SU-DHL-6 (cell line): Measurements from ENCODE around the gene CEACAM1.
"Not testable (repeated sequence)": the region's sequence is repeated elsewhere in the genome, so short reads cannot be mapped to it uniquely, and the experiment has no call there.

ENCODE experiments used
- H2AFZ ChIP-seq: fragments of 200-600 bp; sonication (generic); 2 replicates; pipeline ENCODE4 v1.6.1; 2014; ENCODE audit warnings: low read depth, mild to moderate bottlenecking, moderate library complexity, mixed read lengths, antibody characterized with exemption, low read length; ENCODE audit not compliant: severe bottlenecking
- H3F3A ChIP-seq: fragments of 200-600 bp; shearing (Covaris generic); 2 replicates; pipeline ENCODE4 v1.6.0; 2016; ENCODE audit warnings: antibody characterized with exemption, mild to moderate bottlenecking; ENCODE audit not compliant: insufficient read depth
- H3K27ac ChIP-seq: fragments of 200-600 bp; sonication (generic); 2 replicates; pipeline ENCODE4 v1.5.1; 2016; ENCODE audit warnings: low read depth, mild to moderate bottlenecking, low read length, moderate library complexity, mixed read lengths
- H3K27me3 ChIP-seq: fragments of 200-600 bp; sonication (generic), shearing (Covaris generic); 2 replicates; pipeline ENCODE4 v1.6.0; 2014; ENCODE audit warnings: mild to moderate bottlenecking, low read length
- H3K36me3 ChIP-seq: fragments of 200-600 bp; sonication (generic); 2 replicates; pipeline ENCODE4 v1.6.1; 2014; ENCODE audit warnings: mild to moderate bottlenecking, low read length, mixed read lengths
- H3K4me2 ChIP-seq: fragments of 300-600, 200-600 bp; shearing (Covaris generic), sonication (generic); 2 replicates; pipeline ENCODE4 v1.6.0; 2014; ENCODE audit warnings: low read length, low read depth, mild to moderate bottlenecking; ENCODE audit not compliant: poor library complexity, severe bottlenecking
- H3K4me3 ChIP-seq: fragments of 200-600 bp; sonication (generic); 2 replicates; pipeline ENCODE4 v1.5.1; 2014; ENCODE audit warnings: antibody characterized with exemption, low read length, mild to moderate bottlenecking, mixed read lengths; ENCODE audit not compliant: insufficient read depth, poor library complexity, severe bottlenecking
- H3K79me2 ChIP-seq: fragments of 200-600 bp; sonication (generic); 2 replicates; pipeline ENCODE4 v1.6.1; 2014; ENCODE audit warnings: mild to moderate bottlenecking, low read length, moderate library complexity; ENCODE audit not compliant: insufficient read depth
- H3K9ac ChIP-seq: fragments of 200-600 bp; sonication (generic); 2 replicates; pipeline ENCODE4 v1.7.0; 2014; ENCODE audit warnings: mild to moderate bottlenecking, low read length
- H3K9me2 ChIP-seq: fragments of 200-600 bp; sonication (generic); replicated peaks from 2 replicates; pipeline ENCODE4 v1.6.1; 2014; ENCODE audit warnings: low read length; ENCODE audit not compliant: insufficient read depth
- H3K9me3 ChIP-seq: fragments of 200-600 bp; sonication (generic); 2 replicates; pipeline ENCODE4 v1.6.1; 2014; ENCODE audit warnings: low read length, mixed read lengths; ENCODE audit not compliant: insufficient read depth
- H4K20me1 ChIP-seq: fragments of 200-600 bp; sonication (generic); 2 replicates; pipeline ENCODE4 v1.6.1; 2014; ENCODE audit warnings: low read depth, mild to moderate bottlenecking, antibody characterized with exemption, low read length, moderate library complexity, mixed read lengths
- EZH2phosphoT487 ChIP-seq: fragments of 200-600 bp; sonication (generic), shearing (Covaris generic); conservative IDR thresholded peaks from 2 replicates; pipeline ENCODE4 v1.6.1; 2018; ENCODE audit warnings: mild to moderate bottlenecking, antibody characterized with exemption, low read length, moderate library complexity, mixed read lengths
- TF ChIP-seq, protein P1 (sequence below): fragments of 200-600 bp; sonication (generic); IDR thresholded peaks from one replicate; pipeline ENCODE4 v1.5.1; 2017; ENCODE audit warnings: antibody characterized with exemption, mild to moderate bottlenecking, low read length, moderate library complexity; ENCODE audit not compliant: insufficient read depth, poor library complexity, severe bottlenecking

The CEACAM1 gene

DNA sequence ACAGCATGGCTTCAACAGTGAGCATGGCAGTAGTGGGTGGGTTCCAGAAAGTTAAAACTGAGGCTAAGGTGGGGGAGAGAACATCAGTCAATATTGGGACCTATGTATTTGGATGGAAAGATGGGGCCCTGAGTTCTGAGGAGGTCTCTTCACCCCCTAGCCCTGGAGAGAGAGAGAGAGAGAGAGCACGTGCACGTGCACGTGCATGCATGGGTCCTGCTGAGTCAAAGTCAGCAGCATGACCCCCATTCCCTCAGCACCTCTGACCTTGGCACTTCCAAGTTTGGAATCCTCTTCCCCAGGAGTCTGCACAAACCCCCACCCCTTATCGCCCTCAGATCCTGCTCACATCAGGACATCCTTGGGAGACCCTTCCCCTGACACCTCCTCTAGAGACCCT, 32.5 kb upstream of the CEACAM1 start:
- Histone ChIP-seq H3K27me3 (no peaks in the 10 kb centered on the region), H3K36me3 (no peaks in the 10 kb centered on the region), H3F3A (no peaks in the 10 kb centered on the region), H3K9me3 (no peaks in the 10 kb centered on the region), H3K79me2 (no peaks in the 10 kb centered on the region), H3K4me2 (no peak overlapping the region), H4K20me1 (no peaks in the 10 kb centered on the region), H3K27ac (no peak overlapping the region), H3K9ac (no peak overlapping the region), H3K4me3 (no peak overlapping the region), H3K9me2 (no peaks in the 10 kb centered on the region), H2AFZ (no peak overlapping the region)
- TF ChIP-seq, protein P1, sequence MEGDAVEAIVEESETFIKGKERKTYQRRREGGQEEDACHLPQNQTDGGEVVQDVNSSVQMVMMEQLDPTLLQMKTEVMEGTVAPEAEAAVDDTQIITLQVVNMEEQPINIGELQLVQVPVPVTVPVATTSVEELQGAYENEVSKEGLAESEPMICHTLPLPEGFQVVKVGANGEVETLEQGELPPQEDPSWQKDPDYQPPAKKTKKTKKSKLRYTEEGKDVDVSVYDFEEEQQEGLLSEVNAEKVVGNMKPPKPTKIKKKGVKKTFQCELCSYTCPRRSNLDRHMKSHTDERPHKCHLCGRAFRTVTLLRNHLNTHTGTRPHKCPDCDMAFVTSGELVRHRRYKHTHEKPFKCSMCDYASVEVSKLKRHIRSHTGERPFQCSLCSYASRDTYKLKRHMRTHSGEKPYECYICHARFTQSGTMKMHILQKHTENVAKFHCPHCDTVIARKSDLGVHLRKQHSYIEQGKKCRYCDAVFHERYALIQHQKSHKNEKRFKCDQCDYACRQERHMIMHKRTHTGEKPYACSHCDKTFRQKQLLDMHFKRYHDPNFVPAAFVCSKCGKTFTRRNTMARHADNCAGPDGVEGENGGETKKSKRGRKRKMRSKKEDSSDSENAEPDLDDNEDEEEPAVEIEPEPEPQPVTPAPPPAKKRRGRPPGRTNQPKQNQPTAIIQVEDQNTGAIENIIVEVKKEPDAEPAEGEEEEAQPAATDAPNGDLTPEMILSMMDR, result no peak
- TF ChIP-seq EZH2phosphoT487, result no peak

DNA sequence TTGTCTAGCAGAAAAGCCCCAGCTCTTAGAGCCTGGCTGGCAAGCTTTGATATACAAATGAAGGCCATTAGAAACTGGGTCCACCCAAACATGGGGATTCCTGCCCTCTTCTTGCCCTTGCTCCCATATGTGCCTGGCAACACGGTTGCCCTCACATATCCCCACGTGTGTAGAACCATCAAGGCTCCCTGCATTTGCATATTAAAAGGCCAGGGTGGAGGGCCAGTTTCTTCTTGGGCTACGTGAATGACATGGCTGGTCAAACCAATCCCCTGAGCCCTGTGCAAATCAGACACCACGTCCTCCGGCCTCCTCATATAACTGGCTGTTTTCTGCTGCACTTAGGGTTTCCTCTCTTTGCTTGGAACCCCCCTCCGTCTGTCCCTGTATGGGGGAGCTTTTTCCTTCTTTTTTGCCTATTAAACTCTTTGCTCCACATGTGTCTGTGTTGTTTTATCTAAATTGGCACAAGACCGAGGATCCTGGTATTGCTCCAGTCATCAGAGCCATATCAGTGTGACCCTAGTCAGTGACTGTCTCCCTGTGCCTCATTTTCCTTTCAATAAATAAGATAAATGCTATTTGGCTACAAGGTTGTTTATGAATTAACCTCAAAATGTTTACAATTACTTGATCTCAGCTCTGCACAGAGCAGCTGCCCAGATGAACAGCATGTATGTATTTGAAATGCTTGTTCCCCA, 30.3 kb upstream of the CEACAM1 start:
- Histone ChIP-seq H3K9me2 (no peaks in the 10 kb centered on the region), H3F3A (no peaks in the 10 kb centered on the region), H3K4me3 (no peak overlapping the region), H3K36me3 (no peaks in the 10 kb centered on the region), H3K9ac (no peak overlapping the region), H3K27me3 (no peaks in the 10 kb centered on the region), H2AFZ (no peak overlapping the region), H3K79me2 (no peaks in the 10 kb centered on the region), H3K27ac (no peak overlapping the region), H4K20me1 (no peaks in the 10 kb centered on the region), H3K9me3 (no peaks in the 10 kb centered on the region), H3K4me2 (no peak overlapping the region)
- TF ChIP-seq, protein P1, result no peak
- no peak for TF ChIP-seq EZH2phosphoT487

DNA sequence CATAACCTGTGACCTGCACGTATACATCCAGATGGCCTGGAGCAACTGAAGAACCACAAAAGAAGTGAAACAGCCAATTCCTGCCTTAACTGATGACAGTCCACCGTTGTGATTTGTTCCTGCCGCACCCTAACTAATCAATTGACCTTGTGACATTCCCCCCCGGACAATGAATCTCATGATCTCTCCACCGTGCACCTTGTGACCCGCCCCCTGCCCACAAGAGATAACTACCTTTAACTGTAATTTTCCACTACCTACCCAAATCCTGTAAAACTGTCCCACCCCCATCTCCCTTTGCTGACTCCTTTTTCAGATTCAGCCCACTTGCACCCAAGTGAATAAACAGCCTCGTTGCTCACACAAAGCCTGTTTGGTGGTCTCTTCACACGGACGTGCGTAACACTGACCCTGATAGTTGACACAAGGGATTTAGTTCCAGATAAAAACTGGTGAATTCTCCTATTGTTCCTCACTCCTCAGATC, 29.1 kb upstream of the CEACAM1 start:
- not testable (repeated sequence) for H3K27ac ChIP-seq, H3K4me3 ChIP-seq, H2AFZ ChIP-seq, H3K27me3 ChIP-seq, H4K20me1 ChIP-seq, H3K9ac ChIP-seq, H3K9me2 ChIP-seq, H3F3A ChIP-seq, H3K4me2 ChIP-seq, H3K9me3 ChIP-seq, H3K36me3 ChIP-seq, H3K79me2 ChIP-seq

DNA sequence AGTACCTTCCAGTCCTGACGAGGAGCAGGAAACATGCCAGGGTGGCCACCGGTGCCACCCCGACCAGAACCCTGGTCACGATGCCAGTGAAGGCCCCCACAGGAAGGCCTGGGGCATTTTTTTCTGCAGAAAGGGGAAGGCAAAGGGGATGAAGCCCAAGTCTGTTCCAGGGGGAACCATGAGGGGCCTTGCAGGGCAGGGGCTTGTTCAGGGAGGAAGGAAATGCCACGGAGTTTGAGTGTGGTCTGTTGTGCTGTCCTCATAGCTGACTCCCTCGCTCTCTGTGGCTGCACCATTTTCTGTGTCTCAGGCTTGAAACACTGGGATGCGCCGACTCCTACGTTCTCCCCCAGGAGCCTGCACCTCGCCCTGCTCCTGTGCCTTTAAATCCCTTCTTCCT, 27.5 kb upstream of the CEACAM1 start:
- Histone ChIP-seq H3K9me3 (no peaks in the 10 kb centered on the region), H3K4me2 (no peak overlapping the region), H3K27me3 (no peaks in the 10 kb centered on the region), H3K79me2 (no peaks in the 10 kb centered on the region), H2AFZ (no peak overlapping the region), H3K9ac (no peak overlapping the region), H3K27ac (no peak overlapping the region), H3K36me3 (no peaks in the 10 kb centered on the region), H4K20me1 (no peaks in the 10 kb centered on the region), H3K4me3 (no peak overlapping the region), H3F3A (no peaks in the 10 kb centered on the region), H3K9me2 (no peaks in the 10 kb centered on the region)
- no peak for TF ChIP-seq EZH2phosphoT487
- TF ChIP-seq, protein P1, result no peak
